Spinal cord (tissue), 10 donors: ENCODE data around the gene STAT1. TPM values are rescaled to one million over a fixed set of nuclear protein-coding genes. Genes with fewer than 3 reads are reported as not detected.

Experiments
- DNase-seq, 6 donors: peaks; one replicate each; pipeline versions ENCODE4 v3.0.0 to v3.0.0-alpha.2; 2013 to 2015; ENCODE audit warnings: low spot score in 6 of 6, low read depth in 4 of 6
- H3K27ac ChIP-seq: one replicate; pipeline ENCODE4 v1.5.1; 2013; ENCODE audit warnings: low read depth, low read length, control low read depth
- H3K27me3 ChIP-seq: one replicate; pipeline ENCODE4 v1.6.1; 2013; ENCODE audit warnings: low read length; ENCODE audit not compliant: control insufficient read depth, insufficient read depth
- H3K36me3 ChIP-seq: one replicate; pipeline ENCODE4 v1.6.1; 2013; ENCODE audit warnings: low read length; ENCODE audit not compliant: control insufficient read depth, insufficient read depth
- H3K4me1 ChIP-seq: one replicate; pipeline ENCODE4 v1.6.1; 2013; ENCODE audit warnings: low read length; ENCODE audit not compliant: control insufficient read depth, insufficient read depth
- H3K4me3 ChIP-seq: one replicate; pipeline ENCODE4 v1.5.1; 2013; ENCODE audit warnings: low read depth, low read length, control low read depth
- H3K9me3 ChIP-seq: one replicate; pipeline ENCODE4 v1.6.1; 2013; ENCODE audit warnings: low read length; ENCODE audit not compliant: control insufficient read depth, insufficient read depth
- WGBS: methylation state at CpG from one replicate; pipeline ENCODE4 v1.1.5; 2013; ENCODE audit warnings: missing lambda C conversion rate; ENCODE audit not compliant: insufficient coverage; 5-methylcytosine and 5-hydroxymethylcytosine counted together
- polyA plus RNA-seq, 2 donors: library from polyadenylated mRNA; unstranded; fragments of 120-200 nt; gene quantifications; one replicate each; pipeline ENCODE4 v1.2.1, GENCODE V29; 2013; ENCODE audit not compliant: insufficient read length in 2 of 2
- total RNA-seq, 2 donors: library from RNA; depleted of rRNA in 1 of 2; stranded (reverse); fragments of 120-200 nt in 1 of 2; fragments of >200 nt in 1 of 2; gene quantifications; one replicate each; pipeline versions ENCODE4 v1.2.3 to v1.2.4, GENCODE V29; 2013 to 2014
- donor health status: healthy.

Gene STAT1
- total and polyA plus RNA-seq, 4 donors: 43.4 to 67.5 (median 49.3) TPM

DNA sequence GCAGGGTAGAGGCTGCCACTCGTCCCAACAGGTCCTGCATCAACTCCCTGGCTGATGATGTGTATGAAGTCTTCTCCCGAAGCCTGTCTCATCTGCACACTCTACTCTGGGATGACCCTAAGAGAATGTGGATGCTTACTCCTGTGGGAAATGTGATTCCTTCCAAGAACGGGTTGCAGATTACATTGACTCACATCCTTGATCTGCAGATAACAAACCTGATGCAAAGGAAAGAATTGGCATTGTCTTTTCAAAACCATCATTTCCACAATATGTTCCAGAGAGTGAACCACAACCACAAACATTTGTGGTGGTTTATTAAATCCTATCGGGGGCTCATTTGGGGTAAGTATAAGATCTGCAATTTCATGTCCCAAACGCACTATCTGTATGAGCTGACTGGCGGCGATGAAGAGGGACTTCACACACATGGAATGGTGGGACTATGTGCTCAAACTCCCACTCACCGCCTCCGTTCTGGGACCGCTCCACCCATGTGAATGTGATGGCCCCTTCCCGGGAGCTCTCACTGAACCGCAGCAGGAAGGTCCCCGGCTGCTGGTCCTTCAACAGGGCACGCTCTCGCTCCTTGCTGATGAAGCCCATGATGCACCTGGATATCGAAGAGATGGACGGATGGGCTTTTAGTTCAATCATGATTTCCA is 35.5 kb downstream of the STAT1 start:
- 97% methylated on average over 11 of the region's 17 CpGs for WGBS
- Histone ChIP-seq H3K9me3 (no peaks in the 10 kb centered on the region), H3K4me1 (peaks cover 6% of the 10 kb centered on the region), H3K36me3 (peaks cover 35% of the 10 kb centered on the region), H3K4me3 (no peak overlapping the region), H3K27ac (no peak overlapping the region), H3K27me3 (no peaks in the 10 kb centered on the region)
- no peak for DNase-seq

DNA sequence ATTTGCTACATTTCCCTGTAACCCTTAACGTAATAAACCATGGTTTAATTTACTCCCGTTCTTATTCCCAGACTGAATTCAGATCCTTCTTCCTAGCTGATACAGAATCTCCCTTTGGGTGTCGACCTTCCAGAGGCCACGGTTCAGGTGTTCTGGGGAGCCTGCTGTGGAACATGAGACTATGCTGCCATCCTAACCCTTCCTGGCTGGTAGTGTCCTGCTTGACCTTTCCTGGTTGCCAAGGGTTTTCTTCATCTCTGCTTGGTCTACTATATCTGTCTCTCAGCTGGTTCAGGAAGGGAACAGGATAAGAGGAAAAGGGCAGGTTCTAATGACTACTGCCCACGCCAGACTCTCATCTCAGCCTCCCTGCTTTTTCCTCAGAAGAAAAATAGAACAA is 36.5 kb downstream of the STAT1 start:
- Histone ChIP-seq H3K27ac (no peak overlapping the region), H3K36me3 (peaks cover 28% of the 10 kb centered on the region), H3K9me3 (no peaks in the 10 kb centered on the region), H3K4me3 (no peak overlapping the region), H3K4me1 (peaks cover 6% of the 10 kb centered on the region), H3K27me3 (no peaks in the 10 kb centered on the region)
- 95% methylated on average over 4 of the region's 5 CpGs for WGBS
- DNase-seq: no peak

- WGBS: 80% methylated on average over 1 of the region's 2 CpGs
Measured at GRCh38 chr2:190976521-190976920, 37.5 kb downstream of the STAT1 start.

DNA sequence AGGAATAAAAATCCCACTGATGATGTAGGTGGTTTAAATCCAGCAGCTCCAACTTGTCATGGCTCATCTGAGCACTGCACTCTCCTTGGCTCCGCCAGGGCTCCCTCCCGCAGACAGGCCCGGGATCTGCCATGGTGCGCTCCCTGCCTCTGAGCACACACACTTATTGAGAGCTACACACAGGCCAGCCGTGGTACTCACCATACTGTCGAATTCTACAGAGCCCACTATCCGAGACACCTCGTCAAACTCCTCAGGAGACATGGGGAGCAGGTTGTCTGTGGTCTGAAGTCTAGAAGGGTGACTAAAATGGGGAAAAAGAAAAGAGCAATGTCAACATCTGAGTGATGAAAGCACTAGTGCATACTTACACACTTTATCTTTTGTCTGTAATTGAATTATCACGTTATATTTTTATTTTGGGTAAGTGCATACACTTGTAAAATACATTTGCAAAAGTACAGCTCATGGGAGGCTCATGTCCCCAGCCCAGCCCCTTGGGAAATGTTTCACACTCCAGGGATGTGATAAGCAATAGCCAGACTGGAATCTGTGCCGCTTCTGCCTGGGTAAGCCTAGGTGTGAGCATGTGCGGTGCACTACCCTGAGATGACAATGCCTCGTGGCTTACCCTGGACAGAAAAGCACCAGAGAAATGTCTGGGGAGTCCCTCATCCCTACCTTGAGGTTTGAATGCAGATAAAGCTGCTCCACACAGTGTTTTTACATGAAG is 39.2 kb downstream of the STAT1 start:
- Histone ChIP-seq H3K27ac (no peak overlapping the region), H3K4me1 (peaks cover 1% of the 10 kb centered on the region), H3K4me3 (no peak overlapping the region), H3K9me3 (no peaks in the 10 kb centered on the region), H3K36me3 (peaks cover 25% of the 10 kb centered on the region), H3K27me3 (no peaks in the 10 kb centered on the region)
- DNase-seq: no peak
- WGBS: 100% methylated on average over 4 of the region's 12 CpGs

More at GRCh38 chr2:190976521-190976920, 37.5 kb downstream of the STAT1 start:
- Histone ChIP-seq H3K27ac (no peak overlapping the region), H3K9me3 (no peaks in the 10 kb centered on the region), H3K4me3 (no peak overlapping the region), H3K36me3 (peaks cover 30% of the 10 kb centered on the region), H3K4me1 (peaks cover 6% of the 10 kb centered on the region), H3K27me3 (no peaks in the 10 kb centered on the region)
- DNase-seq: no peak

GRCh38 chr2:190973726-190974628 is 40.0 kb downstream of the STAT1 start:
- Histone ChIP-seq H3K36me3 (peaks cover 24% of the 10 kb centered on the region), H3K4me1 (no peaks in the 10 kb centered on the region), H3K9me3 (no peaks in the 10 kb centered on the region), H3K27ac (no peak overlapping the region), H3K4me3 (no peak overlapping the region), H3K27me3 (no peaks in the 10 kb centered on the region)
- WGBS: 86% methylated on average over 2 of the region's 11 CpGs
- no peak for DNase-seq

GRCh38 chr2:190973262-190973661 is 40.7 kb downstream of the STAT1 start:
- no CpG with 5 or more reads among the region's 1 CpG for WGBS
- Histone ChIP-seq H3K36me3 (peaks cover 21% of the 10 kb centered on the region), H3K9me3 (no peaks in the 10 kb centered on the region), H3K4me1 (no peaks in the 10 kb centered on the region), H3K4me3 (no peak overlapping the region), H3K27me3 (no peaks in the 10 kb centered on the region), H3K27ac (no peak overlapping the region)
- DNase-seq: no peak

- no CpG with 5 or more reads among the region's 3 CpGs for WGBS
- no peaks in the 10 kb centered on the region for H3K4me1 ChIP-seq
- peak in 2 of 6 donors; percentile 26 to 31 for DNase-seq
- H3K27me3 ChIP-seq: no peaks in the 10 kb centered on the region
- peaks cover 21% of the 10 kb centered on the region for H3K36me3 ChIP-seq
- no peak overlapping the region for H3K27ac ChIP-seq
- H3K9me3 ChIP-seq: no peaks in the 10 kb centered on the region
- no peak overlapping the region for H3K4me3 ChIP-seq
Measured at GRCh38 chr2:190972846-190973245, 41.1 kb downstream of the STAT1 start.

DNA sequence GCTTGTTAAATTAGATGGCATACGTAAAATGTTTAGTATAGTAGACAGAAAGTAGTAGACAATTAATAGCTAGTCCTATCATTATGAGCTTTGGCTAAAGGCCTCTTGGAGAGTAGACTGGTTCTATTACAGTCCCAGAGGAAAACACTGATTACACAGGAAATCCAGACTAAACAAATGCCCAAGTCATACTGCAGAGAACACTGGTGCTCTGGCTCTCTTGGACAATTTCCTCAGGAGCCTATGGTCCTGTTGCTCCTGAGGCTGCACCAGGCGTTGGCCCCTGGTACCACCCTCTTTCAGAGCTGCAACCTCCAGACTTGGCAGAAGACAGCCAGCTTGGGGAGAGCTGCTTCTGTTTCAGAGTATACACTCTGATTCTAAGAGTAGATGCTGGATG is 41.8 kb downstream of the STAT1 start:
- Histone ChIP-seq H3K4me3 (no peak overlapping the region), H3K27ac (no peak overlapping the region), H3K4me1 (no peaks in the 10 kb centered on the region), H3K9me3 (no peaks in the 10 kb centered on the region), H3K27me3 (no peaks in the 10 kb centered on the region), H3K36me3 (peaks cover 18% of the 10 kb centered on the region)
- WGBS: 88% methylated on average over 1 of the region's 2 CpGs
- DNase-seq: no peak

DNA sequence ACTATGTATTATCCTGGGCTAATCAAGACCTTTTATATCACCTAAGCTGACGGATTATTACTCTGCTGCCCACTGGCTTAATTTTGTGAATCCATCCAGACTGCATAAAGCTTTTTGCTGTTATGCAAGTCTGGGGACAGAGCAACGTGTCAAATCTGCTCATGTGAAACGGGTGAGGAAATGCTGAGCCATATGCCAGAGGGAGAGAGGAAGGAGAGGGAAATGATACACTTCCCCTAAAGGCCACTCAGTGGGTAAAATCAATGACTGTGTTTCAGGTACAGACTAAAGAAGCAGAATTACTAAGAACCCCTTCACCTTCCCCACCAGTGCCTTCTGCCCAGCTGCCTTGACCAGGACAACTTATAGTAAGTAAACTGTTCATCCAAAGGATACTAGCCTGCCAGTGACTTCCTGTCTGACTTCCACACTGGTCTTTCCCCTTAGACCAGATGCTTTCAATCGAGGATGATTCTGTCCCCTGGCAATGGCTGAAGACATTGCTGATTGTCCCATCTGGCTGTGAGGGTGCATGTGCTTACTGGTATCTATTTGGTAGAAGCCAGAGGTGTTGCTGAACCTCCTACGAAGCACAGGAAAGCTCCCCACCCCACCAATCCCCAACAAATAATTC is 43.0 kb downstream of the STAT1 start:
- no peaks in the 10 kb centered on the region for H3K4me1 ChIP-seq
- DNase-seq: no peak
- 79% methylated on average over 3 of the region's 5 CpGs for WGBS
- no peaks in the 10 kb centered on the region for H3K27me3 ChIP-seq
- H3K36me3 ChIP-seq: peaks cover 18% of the 10 kb centered on the region
- no peak overlapping the region for H3K27ac ChIP-seq
- no peak overlapping the region for H3K4me3 ChIP-seq
- no peaks in the 10 kb centered on the region for H3K9me3 ChIP-seq
